Activated CD8-positive, alpha-beta T cell treated with anti-CD3 and anti-CD28 coated beads, Interleukin-2, amount 10 ng/mL, durations not matched to agents 7 days and 5 days (primary cell): ENCODE results near the gene KLKB1. TPM values are rescaled to one million over a fixed set of nuclear protein-coding genes. Genes with fewer than 3 reads are reported as not detected.
A peak's percentile ranks its signal among the peaks of the same experiment; 100 is the strongest.

ENCODE experiments used
- ATAC-seq: fragments of 150-1000 bp; cut with Tn5 transposase; one replicate; pipeline ENCODE4 v1.10.0; 2021; ENCODE audit warnings: moderate library complexity
- CTCF ChIA-PET: fragments of 350-600 bp; sonication (Branson Sonifier 250); formaldehyde crosslinking; loops from one replicate; lab custom pipeline; 2021; ENCODE audit warnings: antibody characterized with exemption; lab: Charles Lee
- POLR2A ChIA-PET: fragments of 350-600 bp; sonication (Branson Sonifier 250); formaldehyde crosslinking; loops from one replicate; lab custom pipeline; 2021; ENCODE audit warnings: antibody characterized with exemption; lab: Charles Lee
- DNase-seq: peaks from one replicate; pipeline ENCODE4 v3.0.0-alpha.2; 2020
- H3K27ac Mint-ChIP-seq: one replicate; pipeline ENCODE4 v1.8.0; 2021; ENCODE audit warnings: mild to moderate bottlenecking, mixed read lengths
- H3K27me3 Mint-ChIP-seq: one replicate; pipeline ENCODE4 v1.8.0; 2021; ENCODE audit warnings: low read depth, mixed read lengths
- H3K36me3 Mint-ChIP-seq: one replicate; pipeline ENCODE4 v1.8.0; 2021; ENCODE audit warnings: low read depth, mixed read lengths
- H3K4me1 Mint-ChIP-seq: one replicate; pipeline ENCODE4 v1.8.0; 2021; ENCODE audit warnings: low read depth, mixed read lengths
- H3K4me3 Mint-ChIP-seq: one replicate; pipeline ENCODE4 v1.8.0; 2021; ENCODE audit warnings: mild to moderate bottlenecking, mixed read lengths
- H3K9me3 Mint-ChIP-seq: one replicate; pipeline ENCODE4 v1.8.0; 2022; ENCODE audit warnings: mixed read lengths; ENCODE audit not compliant: insufficient read depth
- total RNA-seq, 2 experiments: library from RNA; stranded (reverse); gene quantifications; one replicate each; pipeline ENCODE4 v1.2.3, GENCODE V29; 2021

The KLKB1 gene
- total RNA-seq, 2 experiments from 2014 or later = 0.26 to 0.81 TPM

- peak overlapping the region; percentile 30 for H3K27ac Mint-ChIP-seq
- no peak overlapping the region for H3K4me3 Mint-ChIP-seq
- ChIA-PET CTCF (interaction anchor here (0.6 to 1.9 kb wide), 5 partner anchors 10 to 134 kb away, joined by 3 to 8 read pairs (median 5); partner anchors contain the start of gene CYP4V2), POLR2A (interaction anchor here (1.3 kb wide), 1 partner anchor 11 kb away, joined by 6 read pairs; no protein-coding TSS in a partner anchor)
- peaks cover 16% of the 10 kb centered on the region for H3K36me3 Mint-ChIP-seq
- DNase-seq = peak; percentile 68
- peaks cover 7% of the 10 kb centered on the region for H3K4me1 Mint-ChIP-seq
- peak; percentile 97 for ATAC-seq
- H3K9me3 Mint-ChIP-seq = no peaks in the 10 kb centered on the region
- no peaks in the 10 kb centered on the region for H3K27me3 Mint-ChIP-seq
These were observed 25.6 kb upstream of the KLKB1 start for GRCh38 chr4:186201535-186202230.

GRCh38 chr4:186202490-186203140 is 24.7 kb upstream of the KLKB1 start:
- Mint-ChIP-seq H3K4me3 (no peak overlapping the region), H3K27ac (no peak overlapping the region), H3K4me1 (peaks cover 7% of the 10 kb centered on the region), H3K36me3 (peaks cover 10% of the 10 kb centered on the region), H3K27me3 (no peaks in the 10 kb centered on the region), H3K9me3 (no peaks in the 10 kb centered on the region)
- ChIA-PET CTCF (interaction anchor here (0.7 to 1.9 kb wide), 5 partner anchors 11 to 135 kb away, joined by 3 to 8 read pairs (median 5); partner anchors contain the start of gene CYP4V2), POLR2A (interaction anchor here (1.3 to 1.7 kb wide), 2 partner anchors 11 to 12 kb away, joined by 6 to 7 read pairs; partner anchors contain the start of gene CYP4V2)
- ATAC-seq (no peak), DNase-seq (no peak)

- Mint-ChIP-seq H3K4me3 (no peak overlapping the region), H3K27me3 (no peaks in the 10 kb centered on the region), H3K4me1 (peaks cover 7% of the 10 kb centered on the region), H3K9me3 (no peaks in the 10 kb centered on the region), H3K36me3 (peaks cover 9% of the 10 kb centered on the region), H3K27ac (no peak overlapping the region)
- DNase-seq = no peak
- ChIA-PET POLR2A (interaction anchor here (0.5 to 1.7 kb wide), 2 partner anchors 12 to 119 kb away, joined by 4 to 7 read pairs; partner anchors contain the start of gene CYP4V2), CTCF (interaction anchor here (1.0 kb wide), 1 partner anchor 12 kb away, joined by 3 read pairs; the partner anchor contains the start of gene CYP4V2)
- ATAC-seq = no peak
These were observed 23.9 kb upstream of the KLKB1 start for GRCh38 chr4:186203406-186203805.

- POLR2A ChIA-PET = interaction anchor here (0.5 to 1.7 kb wide), 2 partner anchors 12 to 120 kb away, joined by 4 to 7 read pairs; partner anchors contain the start of gene CYP4V2
- Mint-ChIP-seq H3K27ac (peak overlapping the region; percentile 41), H3K36me3 (peaks cover 16% of the 10 kb centered on the region), H3K4me1 (peaks cover 7% of the 10 kb centered on the region), H3K9me3 (no peaks in the 10 kb centered on the region), H3K4me3 (peak overlapping the region; percentile 42), H3K27me3 (no peaks in the 10 kb centered on the region)
- CTCF ChIA-PET = interaction anchor here (0.8 kb wide), 1 partner anchor 15 kb away, joined by 3 read pairs; no protein-coding TSS in a partner anchor
- DNase-seq (no peak), ATAC-seq (peak; percentile 48)
These were observed 23.2 kb upstream of the KLKB1 start for GRCh38 chr4:186204103-186204559.

DNA sequence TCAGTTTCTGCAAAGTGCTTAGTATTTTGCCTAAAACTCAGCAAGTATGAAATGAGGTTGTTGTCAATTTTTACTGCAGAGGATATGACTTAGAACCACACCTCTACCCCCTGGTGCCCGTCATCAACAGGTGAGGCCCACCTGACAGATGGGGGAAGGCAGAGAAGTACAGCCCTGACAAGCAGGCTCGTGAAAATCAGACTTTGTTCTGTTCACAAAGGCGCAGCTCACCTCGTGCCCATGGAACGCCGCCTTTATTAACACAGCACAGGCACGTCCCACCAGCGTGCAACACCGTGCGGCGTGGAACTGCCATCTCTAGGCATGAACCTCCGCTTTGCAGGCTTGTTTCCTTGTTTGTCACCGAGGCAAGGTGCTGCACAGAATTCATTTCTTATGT is 22.6 kb upstream of the KLKB1 start:
- peaks cover 7% of the 10 kb centered on the region for H3K4me1 Mint-ChIP-seq
- peak overlapping the region; percentile 42 for H3K4me3 Mint-ChIP-seq
- POLR2A ChIA-PET = no interaction called here

GRCh38 chr4:186205156-186205555 is 22.2 kb upstream of the KLKB1 start:
- Mint-ChIP-seq H3K4me1 (peaks cover 7% of the 10 kb centered on the region), H3K27ac (no peak overlapping the region), H3K36me3 (peaks cover 23% of the 10 kb centered on the region), H3K9me3 (peaks cover 6% of the 10 kb centered on the region), H3K4me3 (no peak overlapping the region), H3K27me3 (no peaks in the 10 kb centered on the region)
- no peak for DNase-seq
- ATAC-seq = no peak
- ChIA-PET CTCF (no interaction called here), POLR2A (no interaction called here)

More for the DNA sequence above, 22.6 kb upstream of the KLKB1 start:
- H3K36me3 Mint-ChIP-seq = peaks cover 21% of the 10 kb centered on the region
- H3K27me3 Mint-ChIP-seq = no peaks in the 10 kb centered on the region
- H3K27ac Mint-ChIP-seq = peak overlapping the region; percentile 41
- CTCF ChIA-PET = interaction anchor here (0.8 kb wide), 1 partner anchor 15 kb away, joined by 3 read pairs; no protein-coding TSS in a partner anchor
- no peak for DNase-seq
- ATAC-seq = no peak
- peaks cover 5% of the 10 kb centered on the region for H3K9me3 Mint-ChIP-seq

DNA sequence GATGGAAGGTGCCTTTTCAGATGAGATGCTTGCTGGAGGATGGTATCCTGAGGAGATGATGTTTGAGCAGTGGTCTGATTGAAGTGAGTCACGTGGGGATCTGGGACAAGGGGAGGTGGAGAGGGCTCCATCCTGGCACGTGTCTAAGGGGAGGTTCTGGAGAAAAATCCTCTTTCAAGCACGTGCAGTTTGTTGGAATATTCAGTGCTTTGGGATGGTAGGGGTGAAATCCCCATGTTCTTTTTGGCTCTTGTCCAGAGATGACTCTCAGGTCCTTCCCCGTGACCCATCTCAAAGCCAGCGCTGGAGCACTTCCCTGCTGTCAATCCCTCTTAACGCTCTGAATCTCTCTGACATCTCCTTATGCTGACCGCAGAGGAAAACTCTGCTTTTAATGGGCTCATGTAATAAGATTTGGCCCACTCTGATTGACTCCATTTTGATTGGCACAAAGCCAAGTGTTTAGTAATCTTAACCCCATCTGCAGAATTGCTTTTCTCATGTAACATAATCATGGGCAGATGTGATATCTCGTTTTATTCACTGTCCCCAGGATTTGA is 10.8 kb upstream of the KLKB1 start:
- H3K36me3 Mint-ChIP-seq = no peaks in the 10 kb centered on the region
- H3K27ac Mint-ChIP-seq = no peak overlapping the region
- H3K4me1 Mint-ChIP-seq = no peaks in the 10 kb centered on the region
- no peaks in the 10 kb centered on the region for H3K9me3 Mint-ChIP-seq
- ChIA-PET CTCF (no interaction called here), POLR2A (interaction anchor here (0.5 kb wide), 1 partner anchor 698 kb away, joined by 3 read pairs; no protein-coding TSS in a partner anchor)
- ATAC-seq (no peak), DNase-seq (no peak)
- peaks cover 2% of the 10 kb centered on the region for H3K27me3 Mint-ChIP-seq
- H3K4me3 Mint-ChIP-seq = no peak overlapping the region

- H3K27ac Mint-ChIP-seq = no peak overlapping the region
These were observed 9.5 kb upstream of the KLKB1 start for GRCh38 chr4:186217733-186218293.

DNA sequence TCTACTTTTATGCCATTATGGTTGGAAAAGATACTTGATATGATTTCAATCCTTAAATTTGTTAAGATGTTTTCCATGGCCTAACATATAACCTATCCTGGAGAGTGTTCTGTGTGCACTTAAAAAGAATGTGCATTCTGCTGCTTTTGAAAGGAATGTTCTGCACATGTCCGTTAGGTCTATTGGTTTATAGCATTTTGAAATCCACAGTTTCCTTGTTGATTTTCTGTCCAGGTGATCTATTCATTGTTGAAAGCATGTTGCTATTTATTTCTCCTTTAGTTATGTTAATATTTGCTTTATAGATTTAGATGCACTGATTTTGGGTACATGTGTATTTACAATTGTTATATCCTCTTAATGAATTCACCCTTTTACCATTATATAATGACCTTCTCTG is 5.7 kb upstream of the KLKB1 start:
- DNase-seq = no peak
- ChIA-PET CTCF (no interaction called here), POLR2A (no interaction called here)
- Mint-ChIP-seq H3K9me3 (peaks cover 8% of the 10 kb centered on the region), H3K4me1 (no peaks in the 10 kb centered on the region), H3K36me3 (no peaks in the 10 kb centered on the region), H3K27ac (no peak overlapping the region), H3K4me3 (no peak overlapping the region), H3K27me3 (peaks cover 2% of the 10 kb centered on the region)
- no peak for ATAC-seq

More at GRCh38 chr4:186217733-186218293, 9.5 kb upstream of the KLKB1 start:
- DNase-seq (no peak), ATAC-seq (no peak)
- Mint-ChIP-seq H3K27me3 (peaks cover 2% of the 10 kb centered on the region), H3K4me3 (no peak overlapping the region), H3K9me3 (no peaks in the 10 kb centered on the region), H3K4me1 (no peaks in the 10 kb centered on the region), H3K36me3 (no peaks in the 10 kb centered on the region)
- ChIA-PET POLR2A (no interaction called here), CTCF (no interaction called here)

DNA sequence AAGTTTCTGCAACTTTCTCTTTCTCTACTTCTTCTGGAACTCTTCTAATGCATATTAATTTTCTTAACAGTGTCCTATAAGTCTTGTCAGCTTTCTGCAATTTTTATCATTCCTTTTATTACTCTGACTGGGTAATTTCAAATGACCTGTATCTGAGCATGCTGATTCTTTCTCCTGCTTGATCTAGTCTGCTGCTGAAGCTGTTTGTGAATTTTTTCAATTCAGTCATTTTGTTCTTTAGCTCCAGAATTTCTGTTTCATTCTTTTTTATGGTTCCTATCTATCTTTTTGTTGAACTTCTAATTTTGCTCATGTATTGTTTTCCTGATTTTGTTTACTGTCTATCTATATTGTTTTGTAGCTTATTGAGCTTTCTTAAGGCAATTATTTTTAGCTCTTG is 1.5 kb upstream of the KLKB1 start:
- ATAC-seq = no peak
- ChIA-PET POLR2A (no interaction called here), CTCF (no interaction called here)
- H3K9me3 Mint-ChIP-seq = peaks cover 8% of the 10 kb centered on the region
- DNase-seq = no peak
- H3K27ac Mint-ChIP-seq = no peak overlapping the region
- no peak overlapping the region for H3K4me3 Mint-ChIP-seq
- no peaks in the 10 kb centered on the region for H3K36me3 Mint-ChIP-seq
- no peaks in the 10 kb centered on the region for H3K27me3 Mint-ChIP-seq
- H3K4me1 Mint-ChIP-seq = no peaks in the 10 kb centered on the region

- ATAC-seq (no peak), DNase-seq (no peak)
- CTCF ChIA-PET = no interaction called here
- no peak overlapping the region for H3K4me3 Mint-ChIP-seq
- POLR2A ChIA-PET = no interaction called here
- H3K36me3 Mint-ChIP-seq = no peaks in the 10 kb centered on the region
- H3K27me3 Mint-ChIP-seq = no peaks in the 10 kb centered on the region
- H3K27ac Mint-ChIP-seq = no peak overlapping the region
- no peaks in the 10 kb centered on the region for H3K4me1 Mint-ChIP-seq
- peaks cover 8% of the 10 kb centered on the region for H3K9me3 Mint-ChIP-seq
These were observed 652 bp upstream of the KLKB1 start for GRCh38 chr4:186226521-186227189.
